OCI-LY3 (cell line): ENCODE measurements around the gene DLX5.

Experiments
- CTCF ChIP-seq: fragments of 200-600, 300-600 bp; sonication (generic); IDR thresholded peaks from 2 replicates; pipeline ENCODE4 v1.5.1; 2014; ENCODE audit warnings: antibody characterized with exemption, low read length, low read depth
- EZH2phosphoT487 ChIP-seq: fragments of 200-600 bp; shearing (Covaris generic); IDR thresholded peaks from 2 replicates; pipeline ENCODE4 v1.6.1; 2018; ENCODE audit warnings: antibody characterized with exemption, mixed run types, low read depth

- no peak for TF ChIP-seq CTCF
- TF ChIP-seq EZH2phosphoT487: no peak
These were observed 21.1 kb downstream of the DLX5 start for GRCh38 chr7:97003262-97004246.
